Small intestine (tissue), 7 donors: Measurements from ENCODE around the gene POLRMT. TPM values are rescaled to one million over a fixed set of nuclear protein-coding genes. Genes with fewer than 3 reads are reported as not detected.

ENCODE experiments used
- DNase-seq, 2 donors: peaks; one replicate each; pipeline versions ENCODE4 v3.0.0 to v3.0.0-alpha.2; 2013
- FAIRE-seq: peaks from 2 replicates; lab custom pipeline; 2012; peaks lifted over from hg19 to GRCh38; lab: Jason Lieb, UNC
- H3K27ac ChIP-seq, 3 donors: one replicate each; pipeline ENCODE4 v1.5.1; 2013; ENCODE audit warnings: low read length in 2 of 3, mild to moderate bottlenecking in 2 of 3, control low read depth in 1 of 3, inconsistent platforms in 1 of 3, low read depth in 1 of 3, moderate library complexity in 1 of 3
- H3K27me3 ChIP-seq, 3 donors: one replicate each; pipeline ENCODE4 v1.6.1; 2013; ENCODE audit warnings: low read length in 3 of 3, inconsistent platforms in 1 of 3; ENCODE audit not compliant: control insufficient read depth in 3 of 3, insufficient read depth in 3 of 3
- H3K36me3 ChIP-seq, 3 donors: one replicate each; pipeline ENCODE4 v1.6.1; 2013; ENCODE audit warnings: low read length in 3 of 3, inconsistent platforms in 1 of 3, low read depth in 1 of 3, mild to moderate bottlenecking in 1 of 3, moderate library complexity in 1 of 3; ENCODE audit not compliant: control insufficient read depth in 3 of 3, insufficient read depth in 2 of 3
- H3K4me1 ChIP-seq, 3 donors: one replicate each; pipeline ENCODE4 v1.6.1; 2013; ENCODE audit warnings: low read length in 2 of 3, inconsistent platforms in 1 of 3, low read depth in 1 of 3, mild to moderate bottlenecking in 1 of 3, moderate library complexity in 1 of 3; ENCODE audit not compliant: control insufficient read depth in 3 of 3, insufficient read depth in 2 of 3
- H3K4me3 ChIP-seq, 3 donors: one replicate each; pipeline ENCODE4 v1.5.1; 2013; ENCODE audit warnings: low read length in 3 of 3, control low read depth in 1 of 3, inconsistent platforms in 1 of 3, low read depth in 1 of 3, mild to moderate bottlenecking in 1 of 3, moderate library complexity in 1 of 3
- H3K9me3 ChIP-seq, 2 donors: one replicate each; pipeline ENCODE4 v1.6.1; 2013; ENCODE audit warnings: low read depth in 1 of 2, low read length in 1 of 2; ENCODE audit not compliant: control insufficient read depth in 2 of 2, insufficient read depth in 1 of 2
- WGBS, 3 donors: extraction: QIAGEN DNeasy Blood & Tissue Kit; methylation state at CpG; one replicate each; pipeline ENCODE4 v1.1.7; 2013; 5-methylcytosine and 5-hydroxymethylcytosine counted together
- polyA plus RNA-seq, 4 donors: library from polyadenylated mRNA; stranded (reverse) in 3 of 4; unstranded in 1 of 4; fragments of 200-250 nt in 3 of 4; fragments of 120-200 nt in 1 of 4; gene quantifications; one replicate each; pipeline versions ENCODE4 v1.2.1 to v1.2.3, GENCODE V29; 2013
- donor health status: healthy with polysubstance abuse.
- donor health status: control.
- donor health status: control.
- donor health status: Bipolar disorder and iron deficiency.
- donor health status: healthy.

Gene POLRMT
- polyA plus RNA-seq, 4 donors: 63.0 to 153 (median 86.8) TPM

- Histone ChIP-seq H3K27ac (no peak overlapping the region), H3K4me3 (no peak overlapping the region), H3K4me1 (no peaks in the 10 kb centered on the region), H3K36me3 (no peaks in the 10 kb centered on the region), H3K9me3 (peaks cover 0 to 2% of the 10 kb centered on the region in 2 donors), H3K27me3 (peaks cover 4 to 45% (median 6%) of the 10 kb centered on the region in 3 donors)
- DNase-seq (no peak), FAIRE-seq (no peak)
- 63 to 73% (median 64%) methylated on average over 21 to 24 of the region's 24 CpGs for WGBS, 3 donors
Measured at GRCh38 chr19:594265-594870, 39.0 kb downstream of the POLRMT start.

GRCh38 chr19:593505-593904, 39.8 kb downstream of the POLRMT start:
- Histone ChIP-seq H3K27me3 (peaks cover 4 to 54% (median 14%) of the 10 kb centered on the region in 3 donors), H3K27ac (no peak overlapping the region), H3K4me3 (no peak overlapping the region), H3K4me1 (peaks cover 0 to under 1% (median 0%) of the 10 kb centered on the region in 3 donors), H3K36me3 (no peaks in the 10 kb centered on the region), H3K9me3 (peaks cover 0 to 2% of the 10 kb centered on the region in 2 donors)
- 39 to 56% (median 43%) methylated on average over 9 of the region's 9 CpGs for WGBS, 3 donors
- no peak for DNase-seq
- FAIRE-seq: no peak

GRCh38 chr19:593055-593454, 40.3 kb downstream of the POLRMT start:
- Histone ChIP-seq H3K4me3 (no peak overlapping the region), H3K27ac (no peak overlapping the region), H3K4me1 (peaks cover 0 to 5% (median 0%) of the 10 kb centered on the region in 3 donors), H3K36me3 (no peaks in the 10 kb centered on the region), H3K27me3 (peaks cover 4 to 58% (median 18%) of the 10 kb centered on the region in 3 donors), H3K9me3 (peaks cover 0 to 2% of the 10 kb centered on the region in 2 donors)
- 61 to 77% (median 68%) methylated on average over 18 of the region's 18 CpGs for WGBS, 3 donors
- DNase-seq (no peak), FAIRE-seq (no peak)

- DNase-seq: no peak
- FAIRE-seq: no peak
- 77 to 82% (median 80%) methylated on average over 16 to 19 of the region's 19 CpGs for WGBS, 3 donors
- Histone ChIP-seq H3K27ac (no peak overlapping the region), H3K4me1 (peaks cover 0 to 5% (median 0%) of the 10 kb centered on the region in 3 donors), H3K36me3 (no peaks in the 10 kb centered on the region), H3K4me3 (no peak overlapping the region), H3K9me3 (no peaks in the 10 kb centered on the region), H3K27me3 (peaks cover 4 to 67% (median 18%) of the 10 kb centered on the region in 3 donors)
Measured at GRCh38 chr19:592101-592500, 41.2 kb downstream of the POLRMT start.

GRCh38 chr19:591099-591958, 42.0 kb downstream of the POLRMT start:
- 35 to 38% (median 35%) methylated on average over 56 to 75 of the region's 75 CpGs for WGBS, 3 donors
- Histone ChIP-seq H3K4me3 (no peak overlapping the region), H3K9me3 (no peaks in the 10 kb centered on the region), H3K36me3 (no peaks in the 10 kb centered on the region), H3K27ac (no peak overlapping the region), H3K27me3 (peaks cover 4 to 66% (median 18%) of the 10 kb centered on the region in 3 donors), H3K4me1 (peaks cover 0 to 5% (median 0%) of the 10 kb centered on the region in 3 donors)
- DNase-seq (peak in 1 of 2 donors; percentile 66), FAIRE-seq (no peak)

- DNase-seq: no peak
- Histone ChIP-seq H3K4me1 (peaks cover 0 to 5% (median 0%) of the 10 kb centered on the region in 3 donors), H3K9me3 (no peaks in the 10 kb centered on the region), H3K27ac (no peak overlapping the region), H3K27me3 (peaks cover 4 to 69% (median 19%) of the 10 kb centered on the region in 3 donors), H3K4me3 (peak overlapping the region in 1 of 3 donors; percentile 48), H3K36me3 (no peaks in the 10 kb centered on the region)
- no peak for FAIRE-seq
- WGBS, 3 donors: 0 to 14% (median 9%) methylated on average over 7 to 41 of the region's 41 CpGs
Measured at GRCh38 chr19:590750-591098, 42.6 kb downstream of the POLRMT start.

GRCh38 chr19:590396-590745, 43.0 kb downstream of the POLRMT start:
- peaks cover 0 to 5% (median 0%) of the 10 kb centered on the region in 3 donors for H3K4me1 ChIP-seq
- DNase-seq (no peak), FAIRE-seq (no peak)
- H3K4me3 ChIP-seq: peak overlapping the region in 2 of 3 donors; percentile 5 to 48
- no peak overlapping the region for H3K27ac ChIP-seq
- WGBS, 3 donors: 0 to 2% (median 1%) methylated on average over 8 to 50 of the region's 50 CpGs
- peaks cover 4 to 69% (median 20%) of the 10 kb centered on the region in 3 donors for H3K27me3 ChIP-seq
- H3K36me3 ChIP-seq: no peaks in the 10 kb centered on the region
- H3K9me3 ChIP-seq: no peaks in the 10 kb centered on the region

GRCh38 chr19:589693-590395, 43.5 kb downstream of the POLRMT start, which contains the start of gene HCN2:
Gene HCN2 (plus strand): TSS chr19:589881. CDS start chr19:589946, 65 bp downstream.
- H3K4me3 ChIP-seq: peak within 1 kb of the TSS in 2 of 3 donors; percentile 5 to 48
- H3K27ac ChIP-seq: no peak within 1 kb of the TSS
- peaks cover 0 to 5% (median 0%) of the 10 kb centered on the region in 3 donors for H3K4me1 ChIP-seq
- DNase-seq: no peak
- no peak for FAIRE-seq
- WGBS, 3 donors: 1 to 3% (median 3%) methylated on average over 22 to 115 of the region's 132 CpGs
- no peaks in the 10 kb centered on the region for H3K36me3 ChIP-seq
- no peaks in the 10 kb centered on the region for H3K9me3 ChIP-seq
- H3K27me3 ChIP-seq: peaks cover 4 to 67% (median 20%) of the 10 kb centered on the region in 3 donors
